ENCODE results near the gene PLCB1.

DNA sequence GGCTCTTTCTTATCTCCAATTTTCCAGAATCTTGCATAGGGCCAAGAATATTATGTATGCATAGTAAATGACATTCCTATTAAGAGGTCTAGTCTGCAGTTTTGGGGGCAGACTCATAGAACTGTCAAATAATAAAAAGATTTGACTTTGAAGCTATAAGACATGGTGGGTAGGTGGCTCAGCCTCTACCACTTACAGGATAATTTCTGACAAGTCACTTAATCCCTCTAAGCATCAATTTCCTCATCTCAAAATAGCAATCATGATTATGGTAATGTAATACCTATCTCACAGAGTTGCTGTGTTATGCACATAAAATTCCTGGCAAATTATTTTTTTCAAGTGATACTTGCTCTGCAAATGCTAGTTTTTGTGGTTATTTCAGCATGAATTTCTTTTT is 329.1 kb downstream of the PLCB1 start:
- TF ChIP-seq, protein P1, sequence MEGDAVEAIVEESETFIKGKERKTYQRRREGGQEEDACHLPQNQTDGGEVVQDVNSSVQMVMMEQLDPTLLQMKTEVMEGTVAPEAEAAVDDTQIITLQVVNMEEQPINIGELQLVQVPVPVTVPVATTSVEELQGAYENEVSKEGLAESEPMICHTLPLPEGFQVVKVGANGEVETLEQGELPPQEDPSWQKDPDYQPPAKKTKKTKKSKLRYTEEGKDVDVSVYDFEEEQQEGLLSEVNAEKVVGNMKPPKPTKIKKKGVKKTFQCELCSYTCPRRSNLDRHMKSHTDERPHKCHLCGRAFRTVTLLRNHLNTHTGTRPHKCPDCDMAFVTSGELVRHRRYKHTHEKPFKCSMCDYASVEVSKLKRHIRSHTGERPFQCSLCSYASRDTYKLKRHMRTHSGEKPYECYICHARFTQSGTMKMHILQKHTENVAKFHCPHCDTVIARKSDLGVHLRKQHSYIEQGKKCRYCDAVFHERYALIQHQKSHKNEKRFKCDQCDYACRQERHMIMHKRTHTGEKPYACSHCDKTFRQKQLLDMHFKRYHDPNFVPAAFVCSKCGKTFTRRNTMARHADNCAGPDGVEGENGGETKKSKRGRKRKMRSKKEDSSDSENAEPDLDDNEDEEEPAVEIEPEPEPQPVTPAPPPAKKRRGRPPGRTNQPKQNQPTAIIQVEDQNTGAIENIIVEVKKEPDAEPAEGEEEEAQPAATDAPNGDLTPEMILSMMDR (conservative IDR thresholded peaks at IDR 0.05; ENCODE audit: low read depth, low read length): no peak
- no peak for TF ChIP-seq SMC3 (IDR thresholded peaks at IDR 0.05; ENCODE audit: low read depth, low read length)
